GM23338 (cell line): Measurements from ENCODE around the gene COMMD3. TPM values are rescaled to one million over a fixed set of nuclear protein-coding genes. Genes with fewer than 3 reads are reported as not detected.
A peak's percentile ranks its signal among the peaks of the same experiment; 100 is the strongest.

Experiments
- ATAC-seq: fragments of 200-7000 bp; cut with Tn5 transposase; 3 replicates; pipeline ENCODE4 v1.9.1; 2020
- DNase-seq: peaks from one replicate; pipeline ENCODE4 v3.0.0-alpha.2; 2015; ENCODE audit warnings: low spot score
- H2AFZ ChIP-seq: fragments of 200-600 bp; sonication (generic); 2 replicates; pipeline ENCODE4 v1.8.0; 2016; ENCODE audit warnings: antibody characterized with exemption, mild to moderate bottlenecking, moderate library complexity
- H3F3A ChIP-seq: fragments of 200-600 bp; sonication (generic); replicated peaks from 2 replicates; pipeline ENCODE4 v1.8.0; 2017; ENCODE audit warnings: antibody characterized with exemption, mixed run types, low read depth
- H3K27ac ChIP-seq: fragments of 200-600 bp; sonication (generic); 2 replicates; pipeline ENCODE4 v1.6.1; 2016; ENCODE audit warnings: low read depth
- H3K27me3 ChIP-seq: fragments of 200-600 bp; sonication (generic); 2 replicates; pipeline ENCODE4 v1.8.0; 2016; ENCODE audit warnings: mild to moderate bottlenecking, mixed run types, moderate library complexity; ENCODE audit not compliant: insufficient read depth
- H3K36me3 ChIP-seq: fragments of 200-600 bp; sonication (generic); 2 replicates; pipeline ENCODE4 v1.8.0; 2016; ENCODE audit warnings: mild to moderate bottlenecking; ENCODE audit not compliant: insufficient read depth
- H3K4me1 ChIP-seq: fragments of 200-600 bp; sonication (generic); 2 replicates; pipeline ENCODE4 v1.8.0; 2016; ENCODE audit warnings: mild to moderate bottlenecking, moderate library complexity; ENCODE audit not compliant: insufficient read depth
- H3K4me2 ChIP-seq: fragments of 200-600 bp; sonication (generic); 2 replicates; pipeline ENCODE4 v1.7.1; 2017; ENCODE audit warnings: mixed run types
- H3K4me3 ChIP-seq: fragments of 200-600 bp; sonication (generic); 2 replicates; pipeline ENCODE4 v1.6.1; 2016; ENCODE audit warnings: mixed run types
- H3K79me2 ChIP-seq: fragments of 200-600 bp; sonication (generic); replicated peaks from 2 replicates; pipeline ENCODE4 v1.8.0; 2017; ENCODE audit warnings: mild to moderate bottlenecking; ENCODE audit not compliant: insufficient read depth
- H3K9me2 ChIP-seq: fragments of 200-600 bp; sonication (generic); 2 replicates; pipeline ENCODE4 v1.8.0; 2017; ENCODE audit not compliant: insufficient read depth
- H4K20me1 ChIP-seq: fragments of 200-600 bp; sonication (generic); replicated peaks from 2 replicates; pipeline ENCODE4 v1.8.0; 2017; ENCODE audit warnings: mild to moderate bottlenecking; ENCODE audit not compliant: insufficient read depth
- H3K27ac Mint-ChIP-seq: 2 replicates; pipeline ENCODE4 v1.8.0; 2020; ENCODE audit warnings: inconsistent platforms, mild to moderate bottlenecking, moderate library complexity, mixed read lengths
- H3K27me3 Mint-ChIP-seq: 3 replicates; pipeline ENCODE4 v1.8.0; 2022; ENCODE audit warnings: low read depth, mild to moderate bottlenecking, moderate library complexity, mixed read lengths, inconsistent platforms; ENCODE audit not compliant: insufficient read depth, poor library complexity
- H3K36me3 Mint-ChIP-seq: 3 replicates; pipeline ENCODE4 v1.8.0; 2021; ENCODE audit warnings: low read depth, mild to moderate bottlenecking, inconsistent platforms, moderate library complexity, mixed read lengths
- H3K4me1 Mint-ChIP-seq: 3 replicates; pipeline ENCODE4 v1.8.0; 2020; ENCODE audit warnings: mild to moderate bottlenecking, inconsistent platforms, mixed read lengths
- H3K4me3 Mint-ChIP-seq: 3 replicates; pipeline ENCODE4 v1.8.0; 2021; ENCODE audit warnings: moderate library complexity, mild to moderate bottlenecking, inconsistent platforms, mixed read lengths
- H3K9me3 Mint-ChIP-seq: 3 replicates; pipeline ENCODE4 v1.8.0; 2020; ENCODE audit warnings: moderate library complexity, mild to moderate bottlenecking, inconsistent platforms, mixed read lengths
- CREB1 ChIP-seq: fragments of 250-450 bp; sonication (Bioruptor Pico); IDR thresholded peaks from 2 replicates; pipeline ENCODE4 v1.5.0; 2020; ENCODE audit warnings: low read depth, mild to moderate bottlenecking, moderate library complexity
- CTCF ChIP-seq, 2 experiments: fragments of 200-600 bp in 1 of 2; sonication (generic) in 1 of 2; conservative IDR thresholded peaks; 2 replicates each; pipeline versions ENCODE4 v1.5.1 to v1.6.1; 2016 to 2017; ENCODE audit warnings: antibody characterized with exemption in 2 of 2, low read depth in 2 of 2, mild to moderate bottlenecking in 2 of 2, moderate library complexity in 1 of 2
- EZH2 ChIP-seq: fragments of 200-600 bp; sonication (generic); IDR thresholded peaks from one replicate; pipeline ENCODE4 v1.8.0; 2017; ENCODE audit warnings: antibody characterized with exemption, mild to moderate bottlenecking, low read depth; ENCODE audit not compliant: unreplicated experiment
- EZH2phosphoT487 ChIP-seq: fragments of 200-600 bp; sonication (generic); IDR thresholded peaks from one replicate; pipeline ENCODE4 v1.8.1; 2018; ENCODE audit warnings: antibody characterized with exemption; ENCODE audit not compliant: unreplicated experiment
- NANOG ChIP-seq: IDR thresholded peaks from 2 replicates; pipeline ENCODE4 v1.6.1; 2016; ENCODE audit warnings: antibody characterized with exemption, borderline replicate concordance
- REST ChIP-seq: IDR thresholded peaks from one replicate; pipeline ENCODE4 v1.6.1; 2018; ENCODE audit warnings: antibody characterized with exemption; ENCODE audit not compliant: unreplicated experiment
- STAT1 ChIP-seq: IDR thresholded peaks from one replicate; pipeline ENCODE4 v1.6.1; 2016; ENCODE audit warnings: antibody characterized with exemption; ENCODE audit not compliant: unreplicated experiment
- ZNF114 ChIP-seq: fragments of 250-450 bp; sonication (Bioruptor Pico); IDR thresholded peaks from 2 replicates; pipeline ENCODE4 v1.5.0; 2020; ENCODE audit warnings: mild to moderate bottlenecking, moderate library complexity
- ZNF331 ChIP-seq: fragments of 250-450 bp; sonication (Bioruptor Pico); IDR thresholded peaks from 2 replicates; pipeline ENCODE4 v1.5.0; 2020; ENCODE audit warnings: low read depth, mild to moderate bottlenecking, moderate library complexity
- ZNF462 ChIP-seq: fragments of 250-450 bp; sonication (Bioruptor Pico); IDR thresholded peaks from 2 replicates; pipeline ENCODE4 v1.5.0; 2020; ENCODE audit warnings: mild to moderate bottlenecking, moderate library complexity
- polyA plus RNA-seq: library from polyadenylated mRNA; unstranded; fragments of >200 nt; fragmentation: Nextera tagmentation; extraction: Ambion mirVana; gene quantifications from 2 replicates; pipeline ENCODE4 v1.2.1, GENCODE V29; 2016
- total RNA-seq: library from RNA; depleted of rRNA; stranded (reverse); fragments of >200 nt; shearing (Covaris generic); gene quantifications from 2 replicates; pipeline ENCODE4 v1.2.3, GENCODE V29; 2014
- TF ChIP-seq, protein P1 (sequence below): IDR thresholded peaks from 2 replicates; pipeline ENCODE4 v1.6.1; 2016; ENCODE audit warnings: antibody characterized with exemption

Gene COMMD3
- total and polyA plus RNA-seq, 2 experiments from 2014 or later: 1.1 to 5.2 TPM

GRCh38 chr10:22271786-22272185 lies 44.4 kb upstream of the COMMD3 start:
- H3K4me1 Mint-ChIP-seq: no peaks in the 10 kb centered on the region; the same call in 2 of the 3 replicates
- H2AFZ ChIP-seq: peak overlapping the region; percentile 74; the same call in 1 of the 2 replicates
- no peaks in the 10 kb centered on the region for H3K4me1 ChIP-seq
- no peaks in the 10 kb centered on the region for H3K9me3 Mint-ChIP-seq
- H4K20me1 ChIP-seq: no peaks in the 10 kb centered on the region
- H3K36me3 Mint-ChIP-seq: no peaks in the 10 kb centered on the region
- H3F3A ChIP-seq: no peaks in the 10 kb centered on the region
- H3K4me3 Mint-ChIP-seq: no peak overlapping the region
- no peak for TF ChIP-seq CREB1 (CRISPR knock-in tag)
- TF ChIP-seq ZNF462: no peak
- TF ChIP-seq ZNF114 (CRISPR knock-in tag): no peak
- no peak for TF ChIP-seq REST
- TF ChIP-seq ZNF331 (CRISPR knock-in tag): no peak
- TF ChIP-seq, protein P1, sequence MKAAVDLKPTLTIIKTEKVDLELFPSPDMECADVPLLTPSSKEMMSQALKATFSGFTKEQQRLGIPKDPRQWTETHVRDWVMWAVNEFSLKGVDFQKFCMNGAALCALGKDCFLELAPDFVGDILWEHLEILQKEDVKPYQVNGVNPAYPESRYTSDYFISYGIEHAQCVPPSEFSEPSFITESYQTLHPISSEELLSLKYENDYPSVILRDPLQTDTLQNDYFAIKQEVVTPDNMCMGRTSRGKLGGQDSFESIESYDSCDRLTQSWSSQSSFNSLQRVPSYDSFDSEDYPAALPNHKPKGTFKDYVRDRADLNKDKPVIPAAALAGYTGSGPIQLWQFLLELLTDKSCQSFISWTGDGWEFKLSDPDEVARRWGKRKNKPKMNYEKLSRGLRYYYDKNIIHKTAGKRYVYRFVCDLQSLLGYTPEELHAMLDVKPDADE: no peak
- no peak for TF ChIP-seq EZH2
- TF ChIP-seq STAT1: no peak
- TF ChIP-seq CTCF (conservative IDR thresholded peaks at IDR 0.05; ENCODE audit: low read depth in 2 of 2): no peak
- no peak for TF ChIP-seq EZH2phosphoT487
- no peak for TF ChIP-seq NANOG
- H3K27me3 ChIP-seq: no peaks in the 10 kb centered on the region
- no peak overlapping the region for H3K27ac ChIP-seq
- H3K9me2 ChIP-seq: no peaks in the 10 kb centered on the region; the same call in 1 of the 2 replicates
- ATAC-seq: no peak
- no peak overlapping the region for H3K4me2 ChIP-seq
- H3K36me3 ChIP-seq: no peaks in the 10 kb centered on the region
- no peak overlapping the region for H3K4me3 ChIP-seq
- H3K79me2 ChIP-seq: no peaks in the 10 kb centered on the region
- no peak for DNase-seq
- H3K27ac Mint-ChIP-seq: no peak overlapping the region
- H3K27me3 Mint-ChIP-seq: peaks cover 7% of the 10 kb centered on the region
